Esophagus mucosa (tissue), 1 donor: ENCODE results near the gene OR10J5. TPM values are rescaled to one million over a fixed set of nuclear protein-coding genes. Genes with fewer than 3 reads are reported as not detected.
"Not testable (repeated sequence)": the region's sequence is repeated elsewhere in the genome, so short reads cannot be mapped to it uniquely, and the experiment has no call there.

ENCODE experiments used
- ATAC-seq: fragments of 200-7000 bp; cut with Tn5 transposase; one replicate; pipeline ENCODE4 v1.9.1; 2020
- total RNA-seq: library from RNA; stranded (reverse); gene quantifications from one replicate; pipeline ENCODE4 v1.2.4, GENCODE V29; 2023
- donor health status: DM: yes; HTN: yes; CAD: no.

The OR10J5 gene, protein sequence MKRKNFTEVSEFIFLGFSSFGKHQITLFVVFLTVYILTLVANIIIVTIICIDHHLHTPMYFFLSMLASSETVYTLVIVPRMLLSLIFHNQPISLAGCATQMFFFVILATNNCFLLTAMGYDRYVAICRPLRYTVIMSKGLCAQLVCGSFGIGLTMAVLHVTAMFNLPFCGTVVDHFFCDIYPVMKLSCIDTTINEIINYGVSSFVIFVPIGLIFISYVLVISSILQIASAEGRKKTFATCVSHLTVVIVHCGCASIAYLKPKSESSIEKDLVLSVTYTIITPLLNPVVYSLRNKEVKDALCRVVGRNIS
- not detected for total RNA-seq

DNA sequence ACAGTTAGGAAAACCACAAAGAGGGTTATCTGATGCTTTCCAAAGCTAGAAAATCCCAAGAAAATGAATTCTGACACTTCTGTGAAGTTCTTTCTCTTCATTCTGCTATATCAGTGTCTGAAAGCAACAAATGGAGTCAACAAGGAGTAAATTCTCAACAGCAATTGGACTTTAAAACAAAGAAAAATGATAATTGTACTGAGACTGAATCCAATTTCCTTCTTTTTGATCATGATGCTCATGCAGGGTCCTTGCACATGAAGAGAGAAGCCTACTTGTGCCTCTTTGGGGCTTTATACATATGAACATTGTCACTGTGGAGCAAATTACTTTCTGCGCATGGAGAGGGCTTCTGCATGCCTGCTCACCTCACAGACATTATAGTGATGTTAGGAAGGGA is at the start of gene OR10J5:
OR10J5 (minus strand) TSS at position 101 of the 400 bp plus-strand sequence; CDS start at position 101, 0 bp downstream.
- no peak for ATAC-seq

DNA sequence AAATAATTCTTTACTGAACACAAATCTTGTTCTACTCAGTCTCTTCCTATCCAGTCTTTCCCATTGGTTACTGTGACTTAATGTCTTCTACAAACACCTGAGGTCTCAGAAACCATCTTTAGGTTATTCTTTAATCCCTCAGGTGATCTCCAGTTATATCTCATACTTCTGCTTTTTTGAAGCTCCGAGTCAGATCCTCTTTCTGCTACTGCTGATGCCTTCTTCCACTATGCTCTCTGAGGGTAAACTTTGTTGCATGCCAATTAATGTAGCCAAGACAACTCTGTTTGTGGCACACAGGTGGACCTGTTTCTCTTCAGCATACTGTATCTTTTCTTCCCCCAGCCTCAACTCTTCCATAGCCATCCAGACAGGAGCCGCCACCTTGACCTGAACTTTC is 48.7 kb upstream of the OR10J5 start:
- no peak for ATAC-seq

DNA sequence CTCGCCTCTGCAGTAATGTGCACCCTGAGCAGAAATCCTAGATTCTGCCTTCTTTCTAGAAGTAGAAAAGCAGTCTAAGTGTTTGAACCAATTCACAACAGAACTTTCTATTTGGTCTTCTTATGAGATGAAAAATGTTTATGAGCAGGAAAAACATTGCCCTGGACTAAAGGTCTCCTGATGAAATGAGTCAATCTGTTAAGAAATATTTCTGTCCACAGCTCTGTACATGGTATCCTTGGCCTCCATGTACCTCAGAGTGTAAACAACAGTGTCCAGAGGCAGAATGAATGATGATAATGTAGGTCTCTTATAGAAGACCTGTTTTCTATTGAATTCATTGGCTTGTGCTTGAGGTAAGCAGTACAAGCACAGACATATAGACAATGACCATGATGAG is 45.6 kb upstream of the OR10J5 start:
- no peak for ATAC-seq

DNA sequence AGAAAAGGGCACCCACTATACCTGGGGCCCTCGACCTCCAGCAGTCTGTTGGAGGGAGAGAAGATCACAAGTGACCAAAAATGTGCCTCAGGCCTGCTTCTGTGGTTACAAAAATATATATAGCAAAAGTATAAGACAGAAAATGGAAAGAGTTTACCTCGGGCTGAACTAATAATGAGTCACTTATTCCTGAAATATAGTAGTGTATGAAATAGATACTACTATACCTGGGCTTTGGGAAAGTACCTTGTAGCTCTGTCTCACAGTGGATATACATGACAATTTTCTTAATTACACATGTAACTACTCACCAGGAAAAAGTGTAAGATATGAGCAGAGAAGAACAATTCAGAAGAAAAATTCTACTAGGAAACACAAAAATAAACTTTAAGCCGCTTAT is 44.5 kb upstream of the OR10J5 start:
- ATAC-seq: no peak

DNA sequence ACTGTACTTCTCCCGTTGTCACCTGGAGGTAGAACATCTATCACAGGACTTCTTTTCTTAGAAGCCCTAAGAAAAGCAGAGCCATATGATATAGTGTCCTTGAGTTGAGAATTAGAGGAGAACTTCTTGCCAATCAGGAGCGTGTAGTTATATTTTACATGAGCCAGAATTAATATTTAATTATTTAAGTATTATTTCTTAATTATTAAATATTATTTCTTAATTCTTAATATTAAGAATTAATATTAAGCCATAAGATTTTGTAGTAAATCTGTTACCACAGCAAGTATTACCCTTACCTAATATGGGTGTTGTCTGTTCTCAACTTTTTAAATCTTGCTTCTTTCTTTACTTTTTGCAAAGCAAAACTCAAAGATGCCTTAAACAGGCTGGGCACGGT is 41.6 kb upstream of the OR10J5 start:
- no peak for ATAC-seq

DNA sequence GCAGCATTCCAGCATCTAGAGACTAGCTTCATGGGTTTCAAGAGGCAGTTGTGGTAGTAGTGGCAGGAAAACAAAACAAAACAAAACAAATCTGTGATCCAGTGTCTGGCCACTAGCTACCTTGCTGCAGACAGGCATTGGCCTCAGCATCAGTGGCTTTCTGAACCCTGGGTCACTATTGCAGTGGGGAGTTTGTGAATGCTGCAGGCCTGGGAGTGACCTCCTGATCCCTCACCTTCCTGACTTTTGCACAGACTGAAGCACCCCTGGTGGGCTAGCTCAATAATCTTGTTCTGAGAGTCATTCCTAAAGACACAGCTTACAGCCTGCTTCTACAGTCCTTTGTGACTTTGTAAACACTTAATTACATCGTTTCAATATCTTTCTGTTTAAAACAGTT is 26.9 kb upstream of the OR10J5 start:
- ATAC-seq: no peak

DNA sequence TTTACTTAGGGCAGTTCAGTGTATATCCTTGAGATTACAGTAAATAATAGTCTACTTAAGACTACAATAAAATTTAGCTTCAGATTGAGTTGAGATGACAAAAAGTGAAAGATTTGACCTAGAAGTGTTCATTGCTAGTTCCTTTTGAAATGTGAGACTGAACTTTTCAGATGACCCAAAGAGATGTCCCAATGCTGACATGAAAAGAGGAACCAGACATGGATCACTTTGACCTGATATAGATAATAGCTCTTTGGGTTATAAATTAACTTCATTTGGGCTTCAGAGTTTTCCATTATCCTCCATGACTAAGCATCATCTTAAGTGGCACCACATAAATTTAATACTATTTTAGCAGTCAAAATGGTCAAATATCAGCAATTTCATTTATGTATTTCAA is 25.7 kb upstream of the OR10J5 start:
- no peak for ATAC-seq

DNA sequence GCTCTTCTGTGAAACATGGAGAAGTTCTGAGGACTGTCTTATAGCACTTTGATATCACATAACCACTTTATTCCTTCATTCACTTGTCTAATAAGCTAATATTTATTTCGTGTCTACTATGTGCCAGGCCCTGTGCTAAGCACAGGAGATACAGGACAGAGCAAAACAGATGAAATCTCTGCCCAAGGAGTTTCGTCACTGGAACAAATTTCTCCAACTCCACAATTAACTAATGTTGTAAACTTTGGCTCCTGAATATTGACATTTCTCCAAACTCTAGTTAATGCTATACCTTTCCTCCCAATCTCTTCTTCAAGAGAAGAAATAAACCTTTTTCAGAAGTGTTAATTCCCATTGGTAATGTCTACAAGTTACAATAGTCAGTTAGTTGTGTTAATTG is 24.8 kb upstream of the OR10J5 start:
- no peak for ATAC-seq

DNA sequence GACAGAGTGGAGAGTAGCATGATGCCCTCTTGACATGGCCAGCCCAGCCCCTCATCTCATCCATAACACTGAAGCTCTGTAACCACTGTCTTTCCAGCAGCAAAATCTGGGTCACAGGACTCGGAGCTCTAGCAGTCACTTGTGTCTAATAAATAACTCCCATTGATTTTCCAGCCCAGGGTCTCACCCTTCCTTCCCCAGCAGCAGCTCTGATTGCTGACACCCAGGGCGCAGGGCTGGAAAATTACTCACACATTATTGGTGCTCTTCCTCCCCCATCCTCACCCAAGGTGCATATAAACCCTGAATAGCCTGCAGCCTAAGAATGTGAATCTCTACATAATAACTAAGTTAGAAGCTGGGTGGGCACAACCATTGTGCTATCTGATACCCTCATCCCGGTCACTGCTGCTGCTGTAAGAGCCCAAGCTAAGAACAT is 21.1 kb upstream of the OR10J5 start:
- ATAC-seq: no peak

DNA sequence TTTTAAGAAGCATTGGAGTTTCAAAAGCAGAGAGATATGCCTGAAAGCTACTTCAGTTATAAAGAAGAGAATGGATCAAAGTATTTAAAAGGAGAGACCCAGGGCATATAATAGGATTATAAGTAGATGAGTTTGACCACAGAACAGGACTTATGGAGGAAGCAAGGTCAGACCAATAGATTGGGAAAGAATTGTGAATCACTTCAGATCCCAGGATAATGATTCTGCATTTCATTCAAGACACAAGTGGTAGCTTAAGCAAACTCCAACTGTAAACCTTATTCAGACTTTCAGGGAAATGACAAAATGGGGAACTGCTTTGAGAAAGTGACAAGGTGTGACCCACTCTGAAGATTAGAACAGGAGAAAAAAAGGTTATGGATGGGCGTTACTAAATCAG is 18.9 kb upstream of the OR10J5 start:
- ATAC-seq: no peak

DNA sequence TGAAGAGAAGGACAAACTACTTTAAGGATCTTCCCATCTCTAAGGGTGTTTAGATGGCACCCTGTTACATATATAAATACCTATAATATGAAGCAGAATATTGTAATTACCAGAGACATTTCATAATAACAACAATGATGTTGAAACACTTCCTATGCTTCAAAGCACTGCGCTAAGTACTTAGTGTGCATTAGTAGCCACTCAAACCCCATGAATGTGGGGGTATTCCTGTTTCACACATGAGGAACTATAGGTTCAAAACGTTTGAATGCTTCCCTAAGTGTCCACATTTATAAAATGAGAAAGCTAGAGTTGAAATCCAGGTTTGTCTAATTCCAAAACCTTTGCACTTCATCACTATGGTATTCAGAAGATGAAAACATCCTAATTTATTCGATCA is 18.5 kb upstream of the OR10J5 start:
- no peak for ATAC-seq

DNA sequence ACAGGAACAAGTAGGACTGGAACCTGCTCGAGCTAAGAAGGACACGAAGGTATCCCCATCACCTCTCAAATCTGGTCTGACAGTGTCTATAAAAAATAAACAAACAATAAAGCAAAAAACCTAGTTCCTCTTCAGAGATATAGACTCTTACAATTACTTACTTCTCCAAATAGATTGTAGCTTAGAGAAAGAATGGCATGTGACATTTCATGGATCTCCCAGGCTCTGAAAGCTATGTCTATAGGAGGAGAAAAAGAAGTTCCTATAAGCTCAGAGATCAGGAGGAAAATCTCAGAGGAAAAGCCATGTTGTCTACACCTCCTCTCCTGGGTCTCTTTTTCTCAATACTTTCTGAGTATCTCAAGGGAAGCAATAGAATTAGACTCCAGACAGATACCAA is 12.3 kb upstream of the OR10J5 start:
- no peak for ATAC-seq

DNA sequence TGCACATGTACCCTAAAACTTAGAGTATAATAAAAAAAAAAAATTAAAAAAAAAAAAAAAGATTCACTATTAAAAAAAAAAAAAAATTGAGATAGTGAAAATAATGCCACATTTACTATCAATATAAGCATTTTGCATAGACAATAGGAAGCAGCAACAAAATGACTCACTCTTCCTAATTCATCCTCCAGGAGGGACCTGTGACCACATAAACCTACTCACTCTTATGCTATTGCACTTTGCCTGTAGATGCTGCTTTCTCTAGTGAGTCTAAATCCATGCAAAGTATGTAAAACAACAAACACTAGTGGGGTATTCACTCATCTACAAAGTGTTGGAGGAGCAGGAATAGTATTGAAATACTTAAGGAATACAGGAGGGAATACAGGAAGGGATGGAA is 2.9 kb downstream of the OR10J5 start:
- ATAC-seq: no peak

DNA sequence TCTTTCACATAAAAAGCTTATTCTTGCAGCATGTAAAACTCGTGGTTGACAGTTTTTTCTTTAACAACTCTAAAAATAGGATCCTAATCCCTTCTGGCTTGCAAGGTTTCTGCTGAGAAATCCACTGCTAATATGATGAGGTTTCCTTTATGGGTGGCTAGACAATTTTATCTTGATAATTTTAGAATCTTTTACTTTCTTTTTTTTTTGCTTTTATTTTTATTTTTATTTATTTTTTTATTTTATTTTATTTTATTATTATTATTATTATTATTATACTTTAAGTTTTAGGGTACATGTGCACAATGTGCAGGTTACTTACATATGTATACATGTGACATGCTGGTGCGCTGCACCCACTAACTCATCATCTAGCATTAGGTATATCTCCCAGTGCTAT is 11.0 kb downstream of the OR10J5 start:
- not testable (repeated sequence) for ATAC-seq

DNA sequence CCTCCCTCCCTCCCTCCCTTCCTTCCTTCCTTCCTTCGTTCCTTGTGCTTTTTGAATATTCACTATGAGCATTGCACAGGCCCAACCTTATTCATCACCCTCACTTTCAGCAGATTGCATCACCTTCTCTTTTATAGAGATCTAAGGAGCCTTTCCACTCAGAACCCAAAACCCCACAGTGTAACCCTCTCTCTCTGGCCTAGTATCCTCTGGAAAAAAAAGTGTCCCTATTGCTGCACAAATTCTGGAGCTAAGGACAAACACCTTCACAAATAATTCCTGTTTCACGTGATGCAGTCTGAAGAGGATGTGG is 25.6 kb downstream of the OR10J5 start:
- no peak for ATAC-seq

DNA sequence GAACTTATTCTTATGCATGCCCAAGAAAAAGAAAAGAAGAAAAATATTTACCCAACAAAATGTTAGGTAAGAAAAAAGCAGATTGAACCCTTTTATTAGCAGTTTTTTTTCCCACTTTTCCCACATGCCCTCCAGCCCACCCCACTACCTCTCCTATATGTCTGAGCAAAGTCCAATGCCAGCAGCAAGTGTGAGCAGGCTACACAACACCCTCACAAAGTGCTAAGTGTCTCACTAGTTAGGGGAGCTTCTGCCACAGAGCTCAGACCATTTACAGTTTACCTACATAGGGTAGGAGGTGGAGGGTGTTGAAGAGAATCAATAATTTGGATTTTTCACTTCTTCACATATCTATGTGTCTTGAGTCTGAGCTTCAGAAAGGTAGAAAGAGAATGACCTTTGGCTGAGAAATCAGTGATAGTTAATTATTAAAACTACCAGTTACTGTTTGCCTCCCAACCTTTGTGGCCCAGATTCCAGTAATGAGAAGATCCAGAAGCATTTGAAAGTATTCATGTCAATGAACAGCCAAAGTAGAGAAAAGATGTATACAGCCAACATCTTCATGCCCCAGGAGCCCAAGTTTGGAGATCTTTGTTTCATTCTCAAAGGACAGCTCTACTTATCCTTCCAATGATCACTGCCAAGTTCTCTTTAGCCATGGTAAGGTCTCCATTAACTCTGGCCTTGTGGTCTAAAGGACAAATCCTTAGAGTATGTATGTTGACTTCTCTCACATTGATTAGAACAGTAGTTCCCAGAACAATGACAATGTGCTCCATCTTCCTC is 26.2 kb downstream of the OR10J5 start:
- ATAC-seq: no peak

DNA sequence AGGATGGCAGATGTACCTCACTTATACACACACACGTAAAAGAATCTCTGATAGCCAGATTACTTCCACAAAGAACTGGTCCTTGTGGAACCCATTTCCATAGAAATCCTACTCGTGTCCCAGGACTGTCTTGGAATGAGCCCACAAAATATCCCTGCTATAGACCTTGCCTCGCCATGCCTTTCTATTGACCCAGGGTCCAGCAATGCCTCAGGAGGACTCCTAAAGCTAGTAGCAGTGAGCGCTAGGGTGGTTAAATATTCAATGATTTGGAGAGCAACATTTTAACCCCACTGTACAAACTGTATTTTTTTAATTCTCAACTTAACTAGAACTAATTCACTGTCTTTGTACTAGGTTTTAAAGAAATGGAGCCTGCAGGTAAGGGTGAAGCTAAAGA is 26.9 kb downstream of the OR10J5 start:
- no peak for ATAC-seq

DNA sequence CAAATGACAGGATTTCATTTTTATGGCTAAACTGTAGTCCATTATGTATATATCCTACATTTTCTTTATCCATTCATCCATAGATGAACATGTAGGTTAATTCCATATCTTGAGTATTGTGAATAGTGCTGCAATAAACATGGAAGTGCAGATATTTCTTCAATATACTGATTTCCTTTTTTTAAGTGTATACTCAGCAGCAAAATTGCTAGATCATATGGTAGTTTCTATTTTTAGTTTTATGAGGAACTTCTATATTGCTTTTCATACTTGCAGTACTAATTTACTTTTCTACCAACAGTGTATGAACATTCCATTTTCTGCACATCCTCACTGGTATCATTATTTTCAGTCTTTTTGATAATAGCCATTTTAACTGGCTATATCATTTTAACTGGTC is 30.1 kb downstream of the OR10J5 start:
- no peak for ATAC-seq

DNA sequence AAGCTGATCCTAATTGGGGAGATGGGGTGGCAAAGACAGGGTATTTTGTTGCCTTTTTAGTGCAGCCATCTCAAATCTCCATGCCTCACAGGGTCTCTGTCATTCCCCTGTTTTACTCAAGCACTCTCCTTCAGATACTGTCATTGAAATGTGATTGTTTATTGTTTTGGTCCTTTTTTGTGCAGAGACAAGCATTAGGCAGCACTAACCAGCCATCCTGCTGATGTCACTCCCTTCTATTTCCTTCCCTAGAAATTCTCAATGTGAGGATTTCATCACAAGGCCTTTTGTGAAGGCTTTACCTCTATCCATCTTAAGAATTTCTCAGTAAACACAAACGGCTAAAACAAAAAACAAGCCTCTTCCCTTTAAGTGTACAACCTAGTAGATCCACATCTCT is 34.7 kb downstream of the OR10J5 start:
- ATAC-seq: no peak

DNA sequence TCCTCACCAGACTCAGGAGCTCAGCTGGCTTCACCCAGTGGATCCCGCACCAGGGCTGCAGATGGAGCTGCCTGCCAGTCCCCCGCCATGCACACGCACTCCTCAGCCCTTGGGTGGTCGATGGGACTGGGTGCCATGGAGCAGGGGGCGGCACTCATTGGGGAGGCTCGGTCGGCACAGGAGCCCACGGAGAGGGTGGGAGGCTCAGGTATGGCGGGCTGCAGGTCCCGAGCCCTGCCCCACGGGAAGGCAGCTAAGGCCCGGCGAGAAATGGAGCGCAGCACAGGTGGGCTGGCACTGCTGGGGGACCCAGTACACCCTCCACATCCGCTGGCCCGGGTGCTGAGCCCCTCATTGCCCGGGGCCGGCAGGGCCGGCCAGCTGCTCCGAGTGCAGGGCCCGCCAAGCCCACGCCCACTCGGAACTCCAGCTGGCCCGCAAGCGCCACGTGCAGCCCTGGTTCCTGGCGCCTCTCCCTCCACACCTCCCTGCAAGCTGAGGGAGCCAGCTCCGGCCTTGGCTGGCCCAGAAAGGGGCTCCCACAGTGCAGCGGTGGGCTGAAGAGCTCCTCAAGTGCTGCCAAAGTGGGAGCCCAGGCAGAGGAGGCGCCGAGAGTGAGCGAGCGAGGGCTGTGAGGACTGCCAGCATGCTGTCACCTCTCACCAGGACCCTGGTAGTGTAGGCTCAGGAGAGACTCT is 41.1 kb downstream of the OR10J5 start:
- ATAC-seq: not testable (repeated sequence)

DNA sequence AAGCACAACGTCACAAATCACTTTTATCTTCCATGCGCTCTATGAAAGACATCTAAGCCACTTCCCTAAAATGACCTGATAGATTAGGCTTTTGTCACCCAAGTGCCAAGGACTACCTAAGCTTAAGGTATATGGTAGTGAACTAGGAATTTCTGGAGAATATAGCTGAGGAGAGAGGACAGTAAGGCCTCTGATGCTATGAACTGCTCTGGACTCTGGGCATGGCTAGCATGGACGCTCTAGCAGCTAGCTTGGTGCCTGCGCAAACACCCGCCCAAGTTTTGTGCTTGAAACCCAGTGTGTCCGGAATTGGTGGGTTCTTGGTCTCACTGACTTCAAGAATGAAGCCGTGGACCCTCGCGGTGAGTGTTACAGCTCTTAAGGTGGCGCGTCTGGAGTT is 42.5 kb downstream of the OR10J5 start:
- no peak for ATAC-seq

DNA sequence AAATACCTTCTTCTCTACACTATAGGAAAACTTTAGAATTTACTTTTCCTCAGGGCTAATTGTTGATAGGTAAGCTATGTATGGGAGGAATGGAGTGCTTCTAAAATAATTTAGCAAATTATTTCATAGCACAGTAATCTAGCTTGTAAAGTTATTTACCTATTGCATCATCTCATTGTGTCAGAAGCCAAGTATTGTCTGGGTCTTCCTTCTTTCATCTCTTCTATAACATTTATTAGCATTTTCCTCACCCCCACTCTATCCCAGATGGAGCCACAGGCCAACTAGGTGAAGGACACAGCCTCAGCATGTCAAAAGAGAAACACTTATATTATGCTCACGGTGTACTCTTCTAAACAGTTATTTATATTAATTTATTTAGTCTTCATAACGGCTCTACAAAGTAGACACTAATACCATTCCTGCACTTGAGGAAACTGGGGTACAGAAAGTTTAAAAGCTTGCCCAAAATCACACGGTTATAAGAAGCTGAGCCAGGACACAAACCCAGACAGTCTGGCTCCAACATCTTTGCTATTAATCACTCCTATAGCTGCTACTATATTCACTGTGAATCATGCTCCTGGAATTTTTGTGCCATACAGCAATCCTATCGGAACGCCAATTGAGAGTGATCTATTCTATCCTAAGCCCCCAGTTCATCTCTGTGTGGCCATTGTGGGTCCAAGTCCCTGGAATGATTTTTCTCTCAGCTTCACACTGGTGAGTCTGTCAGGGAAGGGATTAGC is 43.1 kb downstream of the OR10J5 start:
- ATAC-seq: no peak
